OCI-LY1 (cell line): ENCODE results near the gene PSMA7.

Experiments used
- H2AFZ ChIP-seq: fragments of 200-600 bp; sonication (generic), shearing (Covaris generic); 2 replicates; pipeline ENCODE4 v1.6.0; 2014; ENCODE audit warnings: antibody characterized with exemption, mild to moderate bottlenecking, low read length
- H3F3A ChIP-seq: fragments of 200-600 bp; sonication (generic), shearing (Covaris generic); 2 replicates; pipeline ENCODE4 v1.6.0; 2014; ENCODE audit warnings: mild to moderate bottlenecking, antibody characterized with exemption, low read length, moderate library complexity; ENCODE audit not compliant: insufficient read depth
- H3K27ac ChIP-seq: fragments of 200-600 bp; sonication (generic); 2 replicates; pipeline ENCODE4 v1.5.1; 2014; ENCODE audit warnings: low read length, mixed run types, mild to moderate bottlenecking, low read depth; ENCODE audit not compliant: poor library complexity, severe bottlenecking
- H3K27me3 ChIP-seq: fragments of 200-600 bp; sonication (generic); 2 replicates; pipeline ENCODE4 v1.6.0; 2014; ENCODE audit warnings: antibody characterized with exemption, mild to moderate bottlenecking, low read length, moderate library complexity; ENCODE audit not compliant: insufficient read depth
- H3K36me3 ChIP-seq: fragments of 200-600 bp; sonication (generic); 2 replicates; pipeline ENCODE4 v1.6.1; 2014; ENCODE audit warnings: mild to moderate bottlenecking, antibody characterized with exemption, low read length, moderate library complexity, mixed read lengths; ENCODE audit not compliant: insufficient read depth
- H3K4me1 ChIP-seq: fragments of 200-600 bp; sonication (generic); 2 replicates; pipeline ENCODE4 v1.5.1; 2014; ENCODE audit warnings: mild to moderate bottlenecking, low read length, moderate library complexity; ENCODE audit not compliant: insufficient read depth, severe bottlenecking
- H3K4me2 ChIP-seq: fragments of 200-600 bp; sonication (generic), shearing (Covaris generic); 2 replicates; pipeline ENCODE4 v1.6.1; 2014; ENCODE audit warnings: low read length
- H3K4me3 ChIP-seq: fragments of 200-600 bp; sonication (generic); 2 replicates; pipeline ENCODE4 v1.5.1; 2014; ENCODE audit warnings: low read length, low read depth, mild to moderate bottlenecking, mixed read lengths; ENCODE audit not compliant: poor library complexity, severe bottlenecking
- H3K79me2 ChIP-seq: fragments of 200-600 bp; shearing (Covaris generic); 2 replicates; pipeline ENCODE4 v1.6.1; 2016; ENCODE audit warnings: mixed run types, low read length, mixed read lengths; ENCODE audit not compliant: insufficient read depth
- H3K9ac ChIP-seq: fragments of 200-600 bp; sonication (generic), shearing (Covaris generic); 2 replicates; pipeline ENCODE4 v1.6.1; 2014; ENCODE audit warnings: mild to moderate bottlenecking, low read length, mixed read lengths
- H3K9me2 ChIP-seq: fragments of 200-600 bp; sonication (generic), shearing (Covaris generic); 2 replicates; pipeline ENCODE4 v1.6.1; 2014; ENCODE audit warnings: low read depth, mild to moderate bottlenecking, low read length, mixed read lengths
- H3K9me3 ChIP-seq: fragments of 200-600 bp; shearing (Covaris generic); 2 replicates; pipeline ENCODE4 v1.6.1; 2014; ENCODE audit warnings: low read length, mixed read lengths
- H4K20me1 ChIP-seq: fragments of 200-600 bp; sonication (generic), shearing (Covaris generic); 2 replicates; pipeline ENCODE4 v1.6.0; 2016; ENCODE audit warnings: mild to moderate bottlenecking, low read length; ENCODE audit not compliant: insufficient read depth
- CTCF ChIP-seq: fragments of 200-600 bp; sonication (generic), shearing (Covaris generic); IDR thresholded peaks from 2 replicates; pipeline ENCODE4 v1.5.1; 2017; ENCODE audit warnings: mild to moderate bottlenecking, antibody characterized with exemption, low read length, moderate library complexity, mixed read lengths
- EZH2 ChIP-seq: fragments of 200-600 bp; sonication (generic), shearing (Covaris generic); IDR thresholded peaks from 2 replicates; pipeline ENCODE4 v1.8.0; 2017; ENCODE audit warnings: borderline replicate concordance, mixed run types, mild to moderate bottlenecking, antibody characterized with exemption, low read length, moderate library complexity, mixed read lengths

Gene PSMA7

DNA sequence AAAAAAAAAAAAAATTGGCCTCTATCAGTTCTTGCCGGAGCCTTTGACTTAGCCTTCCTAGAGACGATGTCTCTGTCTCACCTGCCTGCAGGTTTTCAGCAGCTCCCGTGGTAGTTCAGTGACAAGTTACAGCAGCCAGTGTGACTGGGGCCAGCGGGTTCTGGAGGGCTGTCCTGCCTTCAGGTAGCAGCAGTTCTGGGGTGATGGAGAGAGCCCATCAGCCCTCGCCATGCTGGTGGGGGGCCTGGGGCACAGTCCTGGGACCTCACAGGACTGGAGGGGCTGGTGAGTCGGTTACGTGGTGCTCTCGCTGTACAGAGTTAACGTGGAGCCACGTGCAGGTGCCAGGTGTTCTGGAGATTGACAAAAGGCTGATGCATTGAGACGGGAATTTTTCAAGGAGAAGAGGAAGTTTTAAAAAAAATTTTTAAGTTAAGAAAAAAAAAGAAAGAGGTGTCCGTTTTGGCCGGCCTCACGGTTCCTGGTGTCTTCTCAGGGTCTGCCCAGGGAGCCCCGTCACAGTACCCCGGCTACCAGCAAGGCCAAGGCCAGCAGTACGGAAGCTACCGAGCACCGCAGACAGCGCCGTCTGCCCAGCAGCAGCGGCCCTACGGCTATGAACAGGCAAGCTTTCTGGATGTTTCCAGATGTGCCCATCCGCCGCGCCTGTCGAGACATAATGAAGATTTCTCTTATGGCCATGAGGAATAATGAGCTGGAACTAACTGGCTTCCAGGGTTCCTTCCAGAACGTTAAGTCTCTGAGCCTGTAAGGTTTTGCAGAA, 31.0 kb upstream of the PSMA7 start:
- H3F3A ChIP-seq, result no peaks in the 10 kb centered on the region
- H3K9me2 ChIP-seq, result no peaks in the 10 kb centered on the region
- H3K27me3 ChIP-seq, result no peaks in the 10 kb centered on the region
- H2AFZ ChIP-seq, result no peak overlapping the region
- H4K20me1 ChIP-seq, result no peaks in the 10 kb centered on the region
- H3K79me2 ChIP-seq, result no peaks in the 10 kb centered on the region
- no peaks in the 10 kb centered on the region for H3K4me1 ChIP-seq
- H3K27ac ChIP-seq, result no peak overlapping the region
- no peak overlapping the region for H3K9ac ChIP-seq
- TF ChIP-seq EZH2 (no peak), CTCF (no peak)
- H3K4me2 ChIP-seq, result no peak overlapping the region
- no peak overlapping the region for H3K4me3 ChIP-seq
- H3K9me3 ChIP-seq, result no peaks in the 10 kb centered on the region
- peaks cover 1% of the 10 kb centered on the region; the same call in 1 of the 2 replicates for H3K36me3 ChIP-seq

- Histone ChIP-seq H3K9me3 (no peaks in the 10 kb centered on the region), H3K79me2 (no peaks in the 10 kb centered on the region), H3K9me2 (no peaks in the 10 kb centered on the region), H3K4me3 (no peak overlapping the region), H3K4me1 (no peaks in the 10 kb centered on the region), H3K36me3 (peaks cover 4% of the 10 kb centered on the region; the same call in 1 of the 2 replicates), H3K4me2 (no peak overlapping the region), H3K27ac (no peak overlapping the region), H3K9ac (no peak overlapping the region), H3F3A (no peaks in the 10 kb centered on the region), H2AFZ (no peak overlapping the region), H4K20me1 (no peaks in the 10 kb centered on the region), H3K27me3 (no peaks in the 10 kb centered on the region)
- TF ChIP-seq CTCF, result no peak
- no peak for TF ChIP-seq EZH2
Measured at GRCh38 chr20:62172666-62173065, 29.5 kb upstream of the PSMA7 start.

- Histone ChIP-seq H3F3A (no peaks in the 10 kb centered on the region), H3K4me1 (no peaks in the 10 kb centered on the region), H3K9me3 (no peaks in the 10 kb centered on the region), H3K9ac (no peak overlapping the region), H3K4me2 (no peak overlapping the region), H3K36me3 (peaks cover 4% of the 10 kb centered on the region; the same call in 1 of the 2 replicates), H4K20me1 (no peaks in the 10 kb centered on the region), H3K27ac (no peak overlapping the region), H3K79me2 (no peaks in the 10 kb centered on the region), H3K4me3 (no peak overlapping the region), H2AFZ (no peak overlapping the region), H3K27me3 (no peaks in the 10 kb centered on the region), H3K9me2 (no peaks in the 10 kb centered on the region)
- TF ChIP-seq CTCF (no peak), EZH2 (no peak)
Measured at GRCh38 chr20:62171245-62171644, 28.1 kb upstream of the PSMA7 start.
